ENCODE measurements around the gene METTL14.

METTL14 gene

DNA sequence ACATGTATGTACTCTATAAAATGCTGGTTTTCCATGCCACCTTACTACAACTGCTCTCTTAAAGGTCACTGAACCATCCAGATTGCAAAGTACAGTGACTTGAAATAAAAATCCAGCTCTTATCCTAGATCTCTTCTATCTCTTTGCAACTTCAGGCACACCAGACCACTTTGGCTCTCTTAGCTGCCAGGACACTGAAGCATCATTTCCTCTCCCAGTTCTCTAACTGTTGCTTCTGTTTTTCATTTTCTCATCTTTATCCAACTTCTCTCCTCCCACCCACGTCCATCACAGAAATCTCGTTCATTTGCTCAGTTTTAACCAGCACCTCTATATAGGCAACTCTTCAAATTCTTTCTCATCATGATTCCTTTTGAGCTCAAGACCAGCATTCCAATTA is 74.3 kb downstream of the METTL14 start:
- FAIRE-seq, result no peak

DNA sequence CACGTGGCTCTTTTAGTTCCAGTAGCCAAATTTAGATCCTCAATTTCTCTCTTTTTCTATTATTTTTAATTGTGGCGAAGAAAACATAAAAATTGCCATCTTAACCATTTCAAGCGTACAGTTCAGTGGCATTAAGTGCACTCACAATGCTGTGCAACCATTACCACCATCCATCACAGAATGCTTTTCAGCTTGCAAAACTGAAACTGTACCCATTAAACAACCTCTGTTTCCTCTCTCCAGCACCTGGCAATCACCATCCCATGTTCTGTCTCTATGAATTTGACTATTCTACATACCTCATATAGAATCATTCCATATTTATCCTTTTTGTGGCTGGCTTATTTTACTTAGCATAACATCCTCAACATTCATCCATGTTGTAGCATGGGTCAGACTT is 74.9 kb downstream of the METTL14 start:
- no peak for FAIRE-seq

DNA sequence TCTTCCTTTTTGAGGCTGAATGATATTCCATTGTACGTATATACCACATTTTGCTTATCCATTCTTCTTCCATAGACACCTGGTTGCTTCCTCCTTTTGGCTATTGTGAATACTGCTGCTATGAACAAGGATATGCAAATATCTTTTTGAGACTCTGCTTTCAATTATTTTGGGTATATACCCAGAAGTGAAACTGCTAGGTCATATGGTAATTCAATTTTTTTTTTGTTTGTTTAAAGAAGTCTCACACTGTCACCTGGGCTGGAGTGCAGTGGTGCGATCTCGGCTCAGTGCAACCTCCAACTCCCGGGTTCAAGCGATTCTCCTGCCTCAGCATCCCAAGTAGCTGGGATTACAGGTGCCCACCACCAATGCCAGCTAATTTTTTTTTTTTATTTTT is 75.3 kb downstream of the METTL14 start:
- FAIRE-seq, result no peak

DNA sequence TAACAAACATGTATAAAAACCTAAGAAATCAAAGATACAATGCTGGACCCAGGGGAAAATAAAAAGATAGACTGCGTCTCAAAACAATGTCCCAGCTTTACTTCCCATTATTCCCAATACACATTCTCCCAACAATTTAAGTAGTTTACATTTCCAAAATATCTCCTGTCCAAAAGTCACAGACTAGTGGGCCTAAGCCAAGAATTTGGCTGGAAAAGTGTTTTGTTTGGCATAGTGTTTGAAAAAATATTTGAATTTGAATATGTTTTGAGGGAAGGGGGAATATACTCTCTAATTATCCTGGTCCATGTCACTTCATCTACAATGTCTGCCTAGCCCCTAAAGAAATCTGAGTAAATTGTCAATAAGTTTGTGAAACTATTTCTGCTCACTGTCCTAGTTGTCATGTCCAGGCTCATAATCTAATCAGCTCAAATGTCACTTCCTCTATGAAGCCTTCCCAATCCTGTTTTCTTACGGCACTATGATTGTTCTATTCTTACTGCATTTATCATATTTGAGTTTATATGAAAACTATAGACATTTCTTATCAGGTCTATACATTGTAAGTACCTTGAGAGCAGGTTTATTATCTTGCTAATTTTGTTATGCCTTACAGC is 76.3 kb downstream of the METTL14 start:
- no peak for FAIRE-seq

DNA sequence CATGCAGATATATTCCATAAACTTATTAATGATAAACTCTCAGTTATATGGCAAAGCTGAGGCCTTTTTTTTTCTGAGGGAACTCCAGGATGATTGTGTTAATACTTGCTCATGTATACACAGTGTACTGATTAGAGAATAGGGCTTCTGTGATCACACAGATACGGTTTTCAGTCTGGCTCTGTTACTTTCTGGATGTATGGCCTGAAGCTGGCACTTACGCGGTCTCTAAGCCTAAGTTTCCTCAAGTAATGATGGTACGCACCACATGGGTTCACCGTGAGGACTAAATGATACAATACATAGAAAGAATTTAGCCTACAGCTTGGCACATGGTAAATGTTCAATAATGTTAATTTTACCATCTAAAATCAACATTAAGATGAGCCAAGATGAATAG is 77.0 kb downstream of the METTL14 start:
- no peak for FAIRE-seq

DNA sequence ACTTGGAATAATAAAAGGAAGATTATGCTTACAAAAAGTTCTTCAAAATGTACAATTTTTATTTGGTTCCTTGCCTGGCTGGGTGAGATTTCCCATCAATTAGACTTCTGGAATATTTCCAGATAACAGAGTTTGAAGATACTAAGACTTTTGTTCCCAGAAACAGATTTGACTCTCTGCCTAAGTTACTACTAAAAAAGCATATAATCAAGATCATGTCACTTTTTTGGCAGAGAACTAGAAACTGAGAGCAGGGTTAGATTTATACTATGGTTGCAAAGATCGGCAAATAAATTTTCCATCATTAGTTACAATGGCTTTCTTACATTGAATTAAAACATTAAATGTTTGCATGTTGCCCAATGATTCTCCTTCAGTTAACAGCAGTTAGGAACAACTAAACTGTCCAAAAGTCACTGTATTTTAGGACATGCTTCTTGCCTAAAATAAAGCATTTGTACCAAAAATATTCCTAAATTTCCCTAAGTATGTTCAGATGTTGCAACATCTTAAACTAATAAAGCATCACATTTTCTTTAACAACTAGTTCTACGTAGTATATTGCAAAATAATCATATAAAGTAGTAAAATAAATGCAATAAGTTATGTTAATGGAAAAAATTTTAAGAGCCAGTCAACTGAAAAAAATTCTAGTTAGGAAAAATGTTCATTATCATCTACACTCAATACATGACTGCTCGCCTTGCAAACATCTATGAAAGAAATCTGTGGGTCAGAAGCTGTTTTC is 77.7 kb downstream of the METTL14 start:
- no peak for FAIRE-seq
